HepG2 (cell line): ENCODE results near the gene MYL3.
A peak's percentile ranks its signal among the peaks of the same experiment; 100 is the strongest.

Experiments
- BHLHE40 ChIP-seq: IDR thresholded peaks from 2 replicates; pipeline ENCODE4 v1.6.1; 2011; ENCODE audit warnings: low read length, improper control_type of control experiment
- CEBPG ChIP-seq: IDR thresholded peaks from 2 replicates; pipeline ENCODE4 v1.6.1; 2016
- NFIC ChIP-seq: IDR thresholded peaks from 2 replicates; pipeline ENCODE4 v1.6.1; 2012; ENCODE audit warnings: mild to moderate bottlenecking, low read length, inconsistent platforms
- SP1 ChIP-seq, 2 experiments: fragments of 450-650 bp in 1 of 2; sonication (generic) in 1 of 2; formaldehyde crosslinking in 1 of 2; IDR thresholded peaks; 2 replicates each; pipeline versions ENCODE4 v1.4.0 to v1.6.1; 2016 to 2020; ENCODE audit warnings: missing genetic modification reagents in 1 of 2
- TAF1 ChIP-seq: sonication (generic); formaldehyde crosslinking; IDR thresholded peaks from 2 replicates; pipeline ENCODE4 v1.4.0; 2020; ENCODE audit warnings: missing genetic modification reagents
- TOE1 ChIP-seq: sonication (generic); formaldehyde crosslinking; IDR thresholded peaks from 2 replicates; pipeline ENCODE4 v1.4.0; 2020; ENCODE audit warnings: mild to moderate bottlenecking, missing genetic modification reagents
- ZNF775 ChIP-seq: sonication (generic); formaldehyde crosslinking; IDR thresholded peaks from 2 replicates; pipeline ENCODE4 v1.4.0; 2020; ENCODE audit warnings: missing genetic modification reagents, mild to moderate bottlenecking, moderate library complexity, borderline replicate concordance
- TF ChIP-seq, protein P1 (sequence below), 2 experiments: sonication (generic) in 1 of 2; formaldehyde crosslinking in 1 of 2; IDR thresholded peaks; 2 replicates each; pipeline versions ENCODE4 v1.4.0 to v1.6.1; 2016 to 2020; ENCODE audit warnings: borderline replicate concordance in 1 of 2, low read depth in 1 of 2, mild to moderate bottlenecking in 1 of 2, missing genetic modification reagents in 1 of 2
- TF ChIP-seq, protein P2 (sequence below): sonication (generic); formaldehyde crosslinking; IDR thresholded peaks from 2 replicates; pipeline ENCODE4 v1.5.1; 2020; ENCODE audit warnings: missing genetic modification reagents, mild to moderate bottlenecking, borderline replicate concordance
- TF ChIP-seq, protein P3 (sequence below): sonication (generic); formaldehyde crosslinking; IDR thresholded peaks from 2 replicates; pipeline ENCODE4 v1.4.0; 2020; ENCODE audit warnings: missing genetic modification reagents
- TF ChIP-seq, protein P4 (sequence below): sonication (generic); formaldehyde crosslinking; IDR thresholded peaks from 2 replicates; pipeline ENCODE4 v1.5.0; 2020; ENCODE audit warnings: mild to moderate bottlenecking, missing genetic modification reagents, moderate library complexity

DNA sequence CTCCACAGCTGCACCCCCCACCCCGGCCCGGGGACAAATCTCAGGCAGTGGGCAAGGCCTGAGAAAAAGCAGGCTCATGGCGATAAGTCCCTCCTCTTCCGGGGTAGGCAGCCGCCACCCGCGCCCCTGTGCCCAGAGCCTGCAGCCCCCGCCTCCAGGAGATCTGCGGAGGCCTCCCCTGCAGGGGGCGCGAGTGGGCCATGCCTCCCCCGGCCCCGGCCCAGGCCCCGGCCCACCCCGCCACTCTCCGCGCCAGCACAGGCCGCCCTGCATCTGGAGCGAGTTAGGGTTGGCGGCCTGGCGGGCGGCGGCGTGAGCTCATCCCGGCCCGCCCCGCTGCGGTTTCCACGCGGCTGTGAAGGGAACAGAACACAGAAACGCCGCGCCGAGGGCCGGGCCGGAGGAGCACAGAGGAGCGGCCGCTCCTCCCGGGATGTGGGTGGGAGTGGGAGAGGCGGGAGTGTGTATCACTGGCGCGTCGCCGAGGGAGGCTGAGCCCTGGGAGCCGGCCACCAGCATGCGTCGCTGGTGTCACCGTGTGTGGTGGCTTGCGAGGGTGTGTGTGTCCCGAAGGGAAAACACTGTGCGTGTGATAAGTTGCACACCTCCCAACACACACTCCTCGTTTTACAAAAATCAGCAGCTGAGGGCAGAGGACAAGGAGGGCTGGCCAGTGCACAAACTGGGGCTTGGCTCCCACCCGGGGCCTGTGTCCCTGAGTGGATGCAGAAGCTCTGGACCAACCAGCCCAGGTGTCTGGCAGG lies 17.2 kb downstream of the MYL3 start:
- TF ChIP-seq NFIC (no peak), TAF1 (CRISPR knock-in tag) (no peak), SP1 (IDR thresholded peaks at IDR 0.05) (no peak), SP1 (CRISPR knock-in tag; IDR thresholded peaks at IDR 0.05) (no peak), CEBPG (CRISPR knock-in tag) (no peak), ZNF775 (CRISPR knock-in tag) (no peak), BHLHE40 (no peak), TOE1 (CRISPR knock-in tag) (no peak)
- TF ChIP-seq, protein P1, sequence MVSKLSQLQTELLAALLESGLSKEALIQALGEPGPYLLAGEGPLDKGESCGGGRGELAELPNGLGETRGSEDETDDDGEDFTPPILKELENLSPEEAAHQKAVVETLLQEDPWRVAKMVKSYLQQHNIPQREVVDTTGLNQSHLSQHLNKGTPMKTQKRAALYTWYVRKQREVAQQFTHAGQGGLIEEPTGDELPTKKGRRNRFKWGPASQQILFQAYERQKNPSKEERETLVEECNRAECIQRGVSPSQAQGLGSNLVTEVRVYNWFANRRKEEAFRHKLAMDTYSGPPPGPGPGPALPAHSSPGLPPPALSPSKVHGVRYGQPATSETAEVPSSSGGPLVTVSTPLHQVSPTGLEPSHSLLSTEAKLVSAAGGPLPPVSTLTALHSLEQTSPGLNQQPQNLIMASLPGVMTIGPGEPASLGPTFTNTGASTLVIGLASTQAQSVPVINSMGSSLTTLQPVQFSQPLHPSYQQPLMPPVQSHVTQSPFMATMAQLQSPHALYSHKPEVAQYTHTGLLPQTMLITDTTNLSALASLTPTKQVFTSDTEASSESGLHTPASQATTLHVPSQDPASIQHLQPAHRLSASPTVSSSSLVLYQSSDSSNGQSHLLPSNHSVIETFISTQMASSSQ (IDR thresholded peaks at IDR 0.05; ENCODE audit: low read depth), result no peak
- TF ChIP-seq, protein P1 (CRISPR knock-in tag; IDR thresholded peaks at IDR 0.05; ENCODE audit: borderline replicate concordance), result no peak
- TF ChIP-seq, protein P2, sequence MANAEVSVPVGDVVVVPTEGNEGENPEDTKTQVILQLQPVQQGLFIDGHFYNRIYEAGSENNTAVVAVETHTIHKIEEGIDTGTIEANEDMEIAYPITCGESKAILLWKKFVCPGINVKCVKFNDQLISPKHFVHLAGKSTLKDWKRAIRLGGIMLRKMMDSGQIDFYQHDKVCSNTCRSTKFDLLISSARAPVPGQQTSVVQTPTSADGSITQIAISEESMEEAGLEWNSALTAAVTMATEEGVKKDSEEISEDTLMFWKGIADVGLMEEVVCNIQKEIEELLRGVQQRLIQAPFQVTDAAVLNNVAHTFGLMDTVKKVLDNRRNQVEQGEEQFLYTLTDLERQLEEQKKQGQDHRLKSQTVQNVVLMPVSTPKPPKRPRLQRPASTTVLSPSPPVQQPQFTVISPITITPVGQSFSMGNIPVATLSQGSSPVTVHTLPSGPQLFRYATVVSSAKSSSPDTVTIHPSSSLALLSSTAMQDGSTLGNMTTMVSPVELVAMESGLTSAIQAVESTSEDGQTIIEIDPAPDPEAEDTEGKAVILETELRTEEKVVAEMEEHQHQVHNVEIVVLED (CRISPR knock-in tag), result no peak
- TF ChIP-seq, protein P3, sequence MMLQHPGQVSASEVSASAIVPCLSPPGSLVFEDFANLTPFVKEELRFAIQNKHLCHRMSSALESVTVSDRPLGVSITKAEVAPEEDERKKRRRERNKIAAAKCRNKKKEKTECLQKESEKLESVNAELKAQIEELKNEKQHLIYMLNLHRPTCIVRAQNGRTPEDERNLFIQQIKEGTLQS (CRISPR knock-in tag), result no peak
- TF ChIP-seq, protein P4, sequence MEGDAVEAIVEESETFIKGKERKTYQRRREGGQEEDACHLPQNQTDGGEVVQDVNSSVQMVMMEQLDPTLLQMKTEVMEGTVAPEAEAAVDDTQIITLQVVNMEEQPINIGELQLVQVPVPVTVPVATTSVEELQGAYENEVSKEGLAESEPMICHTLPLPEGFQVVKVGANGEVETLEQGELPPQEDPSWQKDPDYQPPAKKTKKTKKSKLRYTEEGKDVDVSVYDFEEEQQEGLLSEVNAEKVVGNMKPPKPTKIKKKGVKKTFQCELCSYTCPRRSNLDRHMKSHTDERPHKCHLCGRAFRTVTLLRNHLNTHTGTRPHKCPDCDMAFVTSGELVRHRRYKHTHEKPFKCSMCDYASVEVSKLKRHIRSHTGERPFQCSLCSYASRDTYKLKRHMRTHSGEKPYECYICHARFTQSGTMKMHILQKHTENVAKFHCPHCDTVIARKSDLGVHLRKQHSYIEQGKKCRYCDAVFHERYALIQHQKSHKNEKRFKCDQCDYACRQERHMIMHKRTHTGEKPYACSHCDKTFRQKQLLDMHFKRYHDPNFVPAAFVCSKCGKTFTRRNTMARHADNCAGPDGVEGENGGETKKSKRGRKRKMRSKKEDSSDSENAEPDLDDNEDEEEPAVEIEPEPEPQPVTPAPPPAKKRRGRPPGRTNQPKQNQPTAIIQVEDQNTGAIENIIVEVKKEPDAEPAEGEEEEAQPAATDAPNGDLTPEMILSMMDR (CRISPR knock-in tag), result peak; percentile 17; the same call in 1 of the 2 replicates
